Measurements from ENCODE around the gene TRPC4AP.
A peak's percentile ranks its signal among the peaks of the same experiment; 100 is the strongest.

Gene TRPC4AP

DNA sequence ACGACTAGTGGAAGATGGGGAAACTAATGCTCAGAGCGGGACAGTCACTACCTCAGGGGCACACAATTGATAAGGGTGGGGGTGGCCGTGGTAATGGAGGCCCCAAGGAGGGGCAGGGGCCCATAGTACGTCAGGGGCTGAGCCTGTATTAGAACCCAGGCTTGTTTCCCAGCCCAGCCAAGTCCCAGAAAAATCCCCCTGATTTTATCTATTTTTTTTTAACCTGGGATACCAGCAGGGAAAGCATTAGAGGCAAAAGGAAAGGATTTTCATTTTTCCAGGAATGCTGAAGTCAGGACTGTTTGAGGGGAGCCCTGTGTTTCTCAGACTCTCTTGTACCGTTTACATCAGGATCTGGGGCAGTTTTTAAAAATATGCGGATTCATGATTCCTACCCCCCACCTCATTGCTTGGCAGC, 136.6 kb downstream of the TRPC4AP start:
- peak overlapping the region; percentile 81 for H3K4me2 ChIP-seq (ENCODE audit: low read depth, low read length, poor library complexity, severe bottlenecking)
- no peaks in the 10 kb centered on the region for H3K9me2 ChIP-seq (replicated peaks; ENCODE audit: insufficient read depth, low read length)
- no peak overlapping the region for H3K27ac ChIP-seq (ENCODE audit: low read depth, low read length)
- H3F3A ChIP-seq (ENCODE audit: insufficient read depth): no peaks in the 10 kb centered on the region
- peak overlapping the region; percentile 81 for H2AFZ ChIP-seq (ENCODE audit: low read depth, low read length, severe bottlenecking)
- H4K20me1 ChIP-seq (ENCODE audit: low read depth, low read length): no peaks in the 10 kb centered on the region
- TF ChIP-seq EZH2phosphoT487 (conservative IDR thresholded peaks at IDR 0.05; ENCODE audit: low read length): no peak
- TF ChIP-seq, protein P1, sequence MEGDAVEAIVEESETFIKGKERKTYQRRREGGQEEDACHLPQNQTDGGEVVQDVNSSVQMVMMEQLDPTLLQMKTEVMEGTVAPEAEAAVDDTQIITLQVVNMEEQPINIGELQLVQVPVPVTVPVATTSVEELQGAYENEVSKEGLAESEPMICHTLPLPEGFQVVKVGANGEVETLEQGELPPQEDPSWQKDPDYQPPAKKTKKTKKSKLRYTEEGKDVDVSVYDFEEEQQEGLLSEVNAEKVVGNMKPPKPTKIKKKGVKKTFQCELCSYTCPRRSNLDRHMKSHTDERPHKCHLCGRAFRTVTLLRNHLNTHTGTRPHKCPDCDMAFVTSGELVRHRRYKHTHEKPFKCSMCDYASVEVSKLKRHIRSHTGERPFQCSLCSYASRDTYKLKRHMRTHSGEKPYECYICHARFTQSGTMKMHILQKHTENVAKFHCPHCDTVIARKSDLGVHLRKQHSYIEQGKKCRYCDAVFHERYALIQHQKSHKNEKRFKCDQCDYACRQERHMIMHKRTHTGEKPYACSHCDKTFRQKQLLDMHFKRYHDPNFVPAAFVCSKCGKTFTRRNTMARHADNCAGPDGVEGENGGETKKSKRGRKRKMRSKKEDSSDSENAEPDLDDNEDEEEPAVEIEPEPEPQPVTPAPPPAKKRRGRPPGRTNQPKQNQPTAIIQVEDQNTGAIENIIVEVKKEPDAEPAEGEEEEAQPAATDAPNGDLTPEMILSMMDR (IDR thresholded peaks at IDR 0.05; ENCODE audit: insufficient read depth, low read length, poor library complexity, severe bottlenecking): peak; percentile 21
- H3K9ac ChIP-seq (ENCODE audit: low read length): peak overlapping the region; percentile 85
- H3K4me3 ChIP-seq (ENCODE audit: insufficient read depth, low read length, poor library complexity, severe bottlenecking): peak overlapping the region; percentile 72
- no peaks in the 10 kb centered on the region for H3K9me3 ChIP-seq (ENCODE audit: insufficient read depth, low read length)
- H3K79me2 ChIP-seq (ENCODE audit: insufficient read depth, low read length): peaks cover 4% of the 10 kb centered on the region; the same call in 1 of the 2 replicates
- H3K36me3 ChIP-seq (ENCODE audit: low read length): no peaks in the 10 kb centered on the region
- H3K27me3 ChIP-seq (ENCODE audit: low read length): no peaks in the 10 kb centered on the region

DNA sequence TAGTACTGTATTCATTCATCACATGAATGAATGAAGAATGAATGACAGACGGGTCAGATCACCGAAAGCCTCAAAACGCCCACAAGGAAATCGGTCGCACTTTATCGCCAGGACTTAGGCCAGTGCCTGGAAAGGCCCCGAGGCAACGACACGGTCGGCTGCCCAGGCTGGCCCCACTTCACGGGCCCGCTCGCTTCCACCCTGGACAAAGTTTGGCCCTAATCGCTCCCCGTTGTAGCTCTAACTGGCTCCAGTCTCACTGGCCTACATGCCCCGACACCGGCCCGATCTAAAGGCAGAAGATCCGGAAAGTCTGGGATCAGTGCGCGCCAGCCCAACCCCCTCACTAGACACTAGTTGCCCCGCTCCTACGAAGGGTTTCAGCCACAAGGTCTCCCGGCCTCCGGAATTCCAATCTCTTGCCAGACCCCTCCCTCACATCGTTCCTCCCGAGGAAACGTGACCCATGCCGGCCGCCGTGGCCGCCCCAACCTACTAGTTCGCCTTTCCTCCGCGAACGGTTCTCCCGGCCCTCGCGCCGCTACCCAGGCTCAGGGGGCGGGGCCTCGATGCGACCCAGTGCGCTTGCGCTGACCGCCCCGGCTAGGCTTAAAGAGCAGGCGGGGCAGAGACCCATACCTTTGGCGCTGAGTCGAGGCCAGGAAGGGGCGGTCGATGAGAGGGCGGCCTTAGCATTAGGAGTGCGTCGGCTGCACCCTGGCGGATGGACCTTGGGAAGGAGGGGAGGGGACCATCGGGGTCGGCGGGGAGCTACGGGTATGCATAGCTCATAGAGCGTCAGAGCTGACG, 137.2 kb downstream of the TRPC4AP start, which contains the start of the genes GSS and MYH7B:
Gene GSS, minus strand, starts transcription at position 576 of the 810 bp plus-strand sequence. CDS start 3,954 bp downstream, outside the sequence.
Gene MYH7B, plus strand, starts transcription at position 638 of the 810 bp plus-strand sequence. CDS start 22,138 bp downstream, outside the sequence.
- Histone ChIP-seq H3K9me3 (ENCODE audit: insufficient read depth, low read length) (no peaks in the 10 kb centered on the region), H3K27me3 (ENCODE audit: low read length) (no peaks in the 10 kb centered on the region), H3K9me2 (replicated peaks; ENCODE audit: insufficient read depth, low read length) (no peaks in the 10 kb centered on the region), H3K4me3 (ENCODE audit: insufficient read depth, low read length, poor library complexity, severe bottlenecking) (peak within 1 kb of the TSS; percentile 72), H3K79me2 (ENCODE audit: insufficient read depth, low read length) (peaks cover 4% of the 10 kb centered on the region; the same call in 1 of the 2 replicates), H3K27ac (ENCODE audit: low read depth, low read length) (peak within 1 kb of the TSS; percentile 26; the same call in 1 of the 2 replicates), H4K20me1 (ENCODE audit: low read depth, low read length) (no peaks in the 10 kb centered on the region), H3K36me3 (ENCODE audit: low read length) (no peaks in the 10 kb centered on the region; the same call in 1 of the 2 replicates), H2AFZ (ENCODE audit: low read depth, low read length, severe bottlenecking) (peak within 1 kb of the TSS; percentile 81), H3K4me2 (ENCODE audit: low read depth, low read length, poor library complexity, severe bottlenecking) (peak within 1 kb of the TSS; percentile 81), H3F3A (ENCODE audit: insufficient read depth) (no peaks in the 10 kb centered on the region), H3K9ac (ENCODE audit: low read length) (peak within 1 kb of the TSS; percentile 85)
- no peak for TF ChIP-seq EZH2phosphoT487 (conservative IDR thresholded peaks at IDR 0.05; ENCODE audit: low read length)
- TF ChIP-seq, protein P1 (IDR thresholded peaks at IDR 0.05; ENCODE audit: insufficient read depth, low read length, poor library complexity, severe bottlenecking): no peak

DNA sequence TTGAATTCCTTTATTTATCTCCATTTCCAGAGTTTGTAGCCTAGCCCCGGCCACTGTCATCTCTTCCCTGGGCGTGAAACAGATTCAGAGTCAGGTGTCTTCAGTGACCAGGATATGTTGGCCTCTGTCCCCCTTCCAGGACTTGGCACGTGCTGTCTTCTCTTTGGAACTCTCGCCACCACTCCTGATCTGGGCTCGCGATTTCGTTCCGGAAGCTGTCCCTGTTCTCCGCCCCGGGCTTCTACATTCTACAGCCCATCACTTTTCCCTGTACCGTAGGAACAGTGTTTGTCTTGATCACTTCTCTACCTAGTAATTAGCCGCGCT, 137.7 kb downstream of the TRPC4AP start:
- no peak for TF ChIP-seq EZH2phosphoT487 (conservative IDR thresholded peaks at IDR 0.05; ENCODE audit: low read length)
- TF ChIP-seq, protein P1 (IDR thresholded peaks at IDR 0.05; ENCODE audit: insufficient read depth, low read length, poor library complexity, severe bottlenecking): no peak
- H3K9me2 ChIP-seq (replicated peaks; ENCODE audit: insufficient read depth, low read length): no peaks in the 10 kb centered on the region
- peaks cover 4% of the 10 kb centered on the region; the same call in 1 of the 2 replicates for H3K79me2 ChIP-seq (ENCODE audit: insufficient read depth, low read length)
- H3K27me3 ChIP-seq (ENCODE audit: low read length): no peaks in the 10 kb centered on the region
- H3K27ac ChIP-seq (ENCODE audit: low read depth, low read length): peak overlapping the region; percentile 26; the same call in 1 of the 2 replicates
- no peaks in the 10 kb centered on the region for H3F3A ChIP-seq (ENCODE audit: insufficient read depth)
- no peaks in the 10 kb centered on the region; the same call in 1 of the 2 replicates for H3K36me3 ChIP-seq (ENCODE audit: low read length)
- H3K9me3 ChIP-seq (ENCODE audit: insufficient read depth, low read length): no peaks in the 10 kb centered on the region
- peak overlapping the region; percentile 85 for H3K9ac ChIP-seq (ENCODE audit: low read length)
- H4K20me1 ChIP-seq (ENCODE audit: low read depth, low read length): no peaks in the 10 kb centered on the region
- H2AFZ ChIP-seq (ENCODE audit: low read depth, low read length, severe bottlenecking): peak overlapping the region; percentile 81
- H3K4me3 ChIP-seq (ENCODE audit: insufficient read depth, low read length, poor library complexity, severe bottlenecking): peak overlapping the region; percentile 72
- H3K4me2 ChIP-seq (ENCODE audit: low read depth, low read length, poor library complexity, severe bottlenecking): peak overlapping the region; percentile 81

Data from SU-DHL-6 (cell line).